H9 (cell line): Measurements from ENCODE around the gene MAP7. TPM values are rescaled to one million over a fixed set of nuclear protein-coding genes. Genes with fewer than 3 reads are reported as not detected.

ENCODE experiments used
- DNase-seq: peaks from one replicate; pipeline ENCODE4 v3.0.0-alpha.2; 2017
- H2AFZ ChIP-seq: one replicate; pipeline ENCODE4 v1.6.1; 2013; ENCODE audit warnings: mild to moderate bottlenecking, low read length, control low read depth, moderate library complexity
- H2AK5ac ChIP-seq: 2 replicates; pipeline ENCODE4 v1.6.1; 2013; ENCODE audit warnings: low read length, control low read depth, mixed read lengths; ENCODE audit not compliant: insufficient read length
- H2BK120ac ChIP-seq: one replicate; pipeline ENCODE4 v1.6.1; 2013; ENCODE audit warnings: low read depth, mild to moderate bottlenecking, low read length, control low read depth, inconsistent platforms; ENCODE audit not compliant: poor library complexity, severe bottlenecking
- H2BK12ac ChIP-seq: 2 replicates; pipeline ENCODE4 v1.6.1; 2013; ENCODE audit warnings: low read length, control low read depth, mixed read lengths, low read depth; ENCODE audit not compliant: insufficient read length
- H2BK15ac ChIP-seq: 2 replicates; pipeline ENCODE4 v1.6.1; 2013; ENCODE audit warnings: low read depth, low read length, control low read depth
- H2BK20ac ChIP-seq: one replicate; pipeline ENCODE4 v1.6.1; 2013; ENCODE audit warnings: low read depth, mild to moderate bottlenecking, low read length, control low read depth, inconsistent platforms; ENCODE audit not compliant: poor library complexity, severe bottlenecking
- H2BK5ac ChIP-seq: 2 replicates; pipeline ENCODE4 v1.6.1; 2013; ENCODE audit warnings: low read length, control low read depth, mixed read lengths; ENCODE audit not compliant: insufficient read length
- H3K14ac ChIP-seq: 2 replicates; pipeline ENCODE4 v1.6.1; 2013; ENCODE audit warnings: low read length, control low read depth; ENCODE audit not compliant: insufficient read depth
- H3K18ac ChIP-seq: 2 replicates; pipeline ENCODE4 v1.6.1; 2013; ENCODE audit warnings: low read depth, mild to moderate bottlenecking, mixed read lengths, low read length, control low read depth; ENCODE audit not compliant: insufficient read length
- H3K23ac ChIP-seq: 2 replicates; pipeline ENCODE4 v1.6.1; 2013; ENCODE audit warnings: low read length, control low read depth, mixed read lengths, low read depth; ENCODE audit not compliant: insufficient read length
- H3K23me2 ChIP-seq: 2 replicates; pipeline ENCODE4 v1.6.1; 2013; ENCODE audit warnings: low read depth, mild to moderate bottlenecking, mixed read lengths, low read length, control low read depth; ENCODE audit not compliant: insufficient read length, poor library complexity, severe bottlenecking
- H3K27ac ChIP-seq: 2 replicates; pipeline ENCODE4 v1.5.1; 2013; ENCODE audit warnings: low read length, control low read depth, mixed read lengths, low read depth; ENCODE audit not compliant: insufficient read length
- H3K27me3 ChIP-seq: 2 replicates; pipeline ENCODE4 v1.6.1; 2013; ENCODE audit warnings: low read length, control low read depth, inconsistent platforms; ENCODE audit not compliant: insufficient read depth
- H3K4ac ChIP-seq: 2 replicates; pipeline ENCODE4 v1.6.1; 2013; ENCODE audit warnings: low read depth, mild to moderate bottlenecking, control low read depth, inconsistent platforms, low read length, moderate library complexity
- H3K4me1 ChIP-seq: 2 replicates; pipeline ENCODE4 v1.6.1; 2013; ENCODE audit warnings: low read length, control low read depth, inconsistent platforms; ENCODE audit not compliant: insufficient read depth
- H3K4me2 ChIP-seq: 2 replicates; pipeline ENCODE4 v1.6.1; 2013; ENCODE audit warnings: low read length, control low read depth, mixed read lengths; ENCODE audit not compliant: insufficient read length, insufficient read depth
- H3K56ac ChIP-seq: 2 replicates; pipeline ENCODE4 v1.6.1; 2013; ENCODE audit warnings: low read depth, mild to moderate bottlenecking, mixed read lengths, low read length, control low read depth; ENCODE audit not compliant: insufficient read length
- H3K79me1 ChIP-seq: 2 replicates; pipeline ENCODE4 v1.6.1; 2013; ENCODE audit warnings: low read depth, mild to moderate bottlenecking, moderate library complexity, low read length, control low read depth, inconsistent platforms; ENCODE audit not compliant: insufficient read depth, poor library complexity, severe bottlenecking
- H3K79me2 ChIP-seq: 2 replicates; pipeline ENCODE4 v1.6.1; 2013; ENCODE audit warnings: low read length, control low read depth, inconsistent platforms; ENCODE audit not compliant: insufficient read depth
- H3K9ac ChIP-seq: 2 replicates; pipeline ENCODE4 v1.6.1; 2013; ENCODE audit warnings: low read length, control low read depth, mixed read lengths; ENCODE audit not compliant: insufficient read length; ENCODE audit errors: extremely low read depth
- H3K9me3 ChIP-seq: one replicate; pipeline ENCODE4 v1.6.1; 2013; ENCODE audit warnings: low read depth, low read length, inconsistent platforms; ENCODE audit not compliant: control insufficient read depth
- H3T11ph ChIP-seq: one replicate; pipeline ENCODE4 v1.6.1; 2013; ENCODE audit warnings: mild to moderate bottlenecking, low read length, control low read depth, inconsistent platforms
- H4K20me1 ChIP-seq: one replicate; pipeline ENCODE4 v1.6.1; 2013; ENCODE audit not compliant: control insufficient read depth, insufficient read length, insufficient read depth
- H4K5ac ChIP-seq: 2 replicates; pipeline ENCODE4 v1.6.1; 2013; ENCODE audit warnings: low read depth, mild to moderate bottlenecking, mixed read lengths, low read length, control low read depth; ENCODE audit not compliant: insufficient read length
- H4K8ac ChIP-seq: replicated peaks from 2 replicates; pipeline ENCODE4 v1.6.1; 2013; ENCODE audit warnings: low read length, control low read depth, mixed read lengths, low read depth; ENCODE audit not compliant: insufficient read length
- H4K91ac ChIP-seq: 2 replicates; pipeline ENCODE4 v1.6.1; 2013; ENCODE audit warnings: low read depth, mild to moderate bottlenecking, moderate library complexity, mixed read lengths, low read length, control low read depth; ENCODE audit not compliant: insufficient read length
- H3K27ac Mint-ChIP-seq, 3 experiments: 2 replicates in 2 of 3; 3 replicates in 1 of 3; pipeline ENCODE4 v1.8.0; 2020 to 2021; ENCODE audit warnings: mixed read lengths in 3 of 3, mild to moderate bottlenecking in 1 of 3, moderate library complexity in 1 of 3
- H3K27me3 Mint-ChIP-seq: 2 replicates; pipeline ENCODE4 v1.8.0; 2021; ENCODE audit warnings: low read depth, mild to moderate bottlenecking, moderate library complexity, mixed read lengths
- H3K36me3 Mint-ChIP-seq, 3 experiments: 2 replicates in 2 of 3; 3 replicates in 1 of 3; pipeline ENCODE4 v1.8.0; 2020 to 2021; ENCODE audit warnings: low read depth in 3 of 3, mixed read lengths in 3 of 3; ENCODE audit not compliant: insufficient read depth in 1 of 3
- H3K4me1 Mint-ChIP-seq, 2 experiments: 2 replicates each; pipeline ENCODE4 v1.8.0; 2020; ENCODE audit warnings: mixed read lengths in 2 of 2
- H3K4me3 Mint-ChIP-seq, 2 experiments: 2 replicates in 1 of 2; 3 replicates in 1 of 2; pipeline ENCODE4 v1.8.0; 2020 to 2021; ENCODE audit warnings: mild to moderate bottlenecking in 2 of 2, mixed read lengths in 2 of 2, moderate library complexity in 1 of 2
- H3K9me3 Mint-ChIP-seq, 2 experiments: 2 replicates in 1 of 2; 3 replicates in 1 of 2; pipeline ENCODE4 v1.8.0; 2020; ENCODE audit warnings: mild to moderate bottlenecking in 2 of 2, mixed read lengths in 2 of 2, moderate library complexity in 1 of 2
- CTCF ChIP-seq: fragments of 200-600 bp; sonication (generic); conservative IDR thresholded peaks from 3 replicates; pipeline ENCODE4 v1.8.0; 2021; ENCODE audit warnings: antibody characterized with exemption, mild to moderate bottlenecking
- WGBS: extraction: QIAGEN DNeasy Blood & Tissue Kit; methylation state at CpG from one replicate; pipeline ENCODE4 v1.1.7; 2013; ENCODE audit warnings: missing lambda C conversion rate, low lambda C conversion rate, mixed read lengths; ENCODE audit not compliant: insufficient read length; ENCODE audit errors: extremely low coverage; 5-methylcytosine and 5-hydroxymethylcytosine counted together
- total RNA-seq: library from RNA; stranded (reverse); gene quantifications from 2 replicates; pipeline ENCODE4 v1.2.1, GENCODE V29; 2021

Gene MAP7
- total RNA-seq, 1 experiment from 2014 or later = 51.1 TPM

DNA sequence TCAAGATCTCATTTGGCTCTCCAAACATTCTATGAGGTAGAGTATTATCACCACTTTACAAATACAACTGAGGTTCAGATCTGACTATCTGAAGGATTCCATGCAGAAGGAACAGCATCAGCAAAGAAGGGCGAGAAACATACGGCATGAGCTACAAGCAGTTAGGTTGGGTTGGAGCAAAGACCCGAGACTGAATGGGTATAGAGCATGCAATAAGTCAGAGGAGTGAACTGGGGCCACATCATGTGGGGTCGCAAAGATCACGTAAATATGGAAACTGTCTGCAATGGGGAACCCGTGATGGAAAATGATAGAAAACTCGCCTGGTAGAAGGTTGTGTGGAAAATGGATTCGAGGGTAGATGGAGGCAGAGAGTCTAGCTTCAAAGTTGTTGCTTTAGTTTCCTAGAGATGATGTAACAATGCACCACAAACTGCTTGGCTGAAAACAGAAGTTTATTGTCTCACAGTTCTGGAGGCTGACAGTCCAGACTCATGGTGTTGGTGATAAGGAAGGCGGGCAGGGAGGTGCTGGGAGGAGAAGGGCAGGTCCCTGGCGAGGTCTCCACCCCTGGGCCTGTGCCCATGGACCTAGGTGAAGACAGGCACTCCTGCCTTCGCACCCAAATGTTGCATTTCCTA, 216.3 kb downstream of the MAP7 start:
- Histone ChIP-seq H4K20me1 (no peaks in the 10 kb centered on the region), H3K23ac (no peak overlapping the region), H3T11ph (no peak overlapping the region), H3K27ac (no peak overlapping the region), H2AFZ (no peak overlapping the region), H2BK12ac (no peak overlapping the region), H3K4me1 (no peaks in the 10 kb centered on the region), H3K27me3 (no peaks in the 10 kb centered on the region), H3K18ac (no peak overlapping the region), H4K8ac (no peak overlapping the region), H2BK5ac (no peak overlapping the region), H2BK120ac (no peak overlapping the region), H3K9me3 (no peaks in the 10 kb centered on the region), H3K79me2 (no peaks in the 10 kb centered on the region), H3K4ac (no peak overlapping the region), H4K91ac (no peak overlapping the region), H3K79me1 (no peaks in the 10 kb centered on the region), H4K5ac (no peak overlapping the region), H2AK5ac (no peak overlapping the region), H2BK15ac (no peak overlapping the region), H3K9ac (no peak overlapping the region), H3K56ac (no peak overlapping the region), H2BK20ac (no peak overlapping the region), H3K14ac (no peak overlapping the region), H3K4me2 (no peak overlapping the region), H3K23me2 (no peaks in the 10 kb centered on the region)
- no peaks in the 10 kb centered on the region for H3K27me3 Mint-ChIP-seq
- H3K36me3 Mint-ChIP-seq = no peaks in the 10 kb centered on the region
- WGBS = 100% methylated on average over 3 of the region's 11 CpGs
- TF ChIP-seq CTCF = no peak
- no peak overlapping the region for H3K27ac Mint-ChIP-seq
- DNase-seq = no peak
- peaks cover 6 to 10% of the 10 kb centered on the region in 2 experiments; a peak in 3 of 4 replicates for H3K4me1 Mint-ChIP-seq
- H3K4me3 Mint-ChIP-seq = no peak overlapping the region
- no peaks in the 10 kb centered on the region for H3K9me3 Mint-ChIP-seq
